DOHH2 (cell line): ENCODE data around the gene SPOCD1.

Source experiments
- CTCF ChIP-seq: fragments of 200-600 bp; sonication (generic); IDR thresholded peaks from one replicate; pipeline ENCODE4 v1.5.1; 2014; ENCODE audit warnings: antibody characterized with exemption, mild to moderate bottlenecking, low read depth, low read length; ENCODE audit not compliant: poor library complexity, severe bottlenecking
- EZH2phosphoT487 ChIP-seq: fragments of 200-600 bp; sonication (generic); IDR thresholded peaks from 2 replicates; pipeline ENCODE4 v1.6.1; 2017; ENCODE audit warnings: borderline replicate concordance, mild to moderate bottlenecking, antibody characterized with exemption, low read length, moderate library complexity, mixed read lengths

DNA sequence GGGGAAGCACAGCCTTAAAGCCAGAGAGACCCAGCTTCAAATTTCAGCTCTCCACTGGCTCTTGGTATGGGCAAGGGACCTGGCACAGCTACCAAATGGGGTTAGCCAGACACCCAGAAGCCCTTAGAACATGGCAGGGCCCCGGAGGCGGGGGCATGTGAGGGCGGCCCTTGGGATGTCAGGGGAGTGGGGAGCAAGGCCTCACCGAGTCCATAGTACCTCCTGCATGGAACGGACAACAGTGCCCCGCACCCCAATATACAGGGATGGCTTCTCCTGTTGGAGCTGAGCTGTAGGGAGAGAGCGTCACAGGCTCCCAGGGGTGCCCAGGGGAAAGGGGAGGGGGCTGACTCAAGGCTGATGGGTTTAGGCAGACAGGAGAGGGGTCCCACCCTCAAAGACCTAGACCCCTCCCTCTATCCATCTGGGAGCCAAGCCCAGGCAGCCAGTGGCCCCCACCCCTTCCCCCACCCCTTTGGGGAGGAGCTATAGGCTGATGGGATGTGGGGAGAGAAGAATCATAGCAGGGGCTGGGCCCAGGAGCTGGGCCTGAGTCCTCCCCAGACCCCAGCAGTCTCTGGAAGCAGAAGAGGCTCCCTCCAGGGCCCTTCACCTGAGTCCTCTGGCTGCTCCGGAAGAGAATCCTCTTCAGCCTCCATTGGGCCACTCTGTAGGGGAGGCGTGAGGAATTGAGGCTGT, 16.5 kb downstream of the SPOCD1 start:
- TF ChIP-seq CTCF (no peak), EZH2phosphoT487 (no peak)
